SK-N-SH (cell line): ENCODE data around the gene TRIM29. TPM values are rescaled to one million over a fixed set of nuclear protein-coding genes. Genes with fewer than 3 reads are reported as not detected.

Experiments used
- CTCF ChIA-PET: fragments of 300-600, 350-600 bp; formaldehyde crosslinking; extraction: SDS; loops from one replicate; lab custom pipeline; 2021; lab: Yijun Ruan, JAX
- POLR2A ChIA-PET: fragments of 350-600 bp; sonication (Branson Sonifier 250); formaldehyde crosslinking; extraction: SDS; loops from one replicate; lab custom pipeline; 2020; ENCODE audit warnings: antibody characterized with exemption, inconsistent platforms; lab: Yijun Ruan, JAX
- DNase-seq: peaks from one replicate; pipeline ENCODE4 v3.0.0; 2012
- H2AFZ ChIP-seq: fragments of 200-600 bp; sonication (generic); 2 replicates; pipeline ENCODE4 v1.8.1; 2016; ENCODE audit warnings: antibody characterized with exemption, mild to moderate bottlenecking, low read depth
- H3F3A ChIP-seq: fragments of 200-600 bp; sonication (generic); replicated peaks from 2 replicates; pipeline ENCODE3; 2016; ENCODE audit warnings: antibody characterized with exemption, mild to moderate bottlenecking; ENCODE audit not compliant: insufficient read depth
- H3K27ac ChIP-seq, 2 experiments: fragments of 200-500 bp in 1 of 2; fragments of 200-600 bp in 1 of 2; sonication (Bioruptor generic) in 1 of 2; sonication (generic), shearing (Covaris generic) in 1 of 2; 2 replicates each; pipeline versions ENCODE4 v1.5.1 to v1.6.1; 2014 to 2016; ENCODE audit warnings: low read depth in 2 of 2, inconsistent platforms in 1 of 2, low read length in 1 of 2, mild to moderate bottlenecking in 1 of 2, mixed read lengths in 1 of 2
- H3K27me3 ChIP-seq: fragments of 200-600 bp; sonication (generic), shearing (Covaris generic); 2 replicates; pipeline ENCODE4 v1.6.1; 2016; ENCODE audit warnings: mixed run types; ENCODE audit not compliant: insufficient read depth
- H3K36me3 ChIP-seq, 2 experiments: fragments of 200-500 bp in 1 of 2; fragments of 200-600 bp in 1 of 2; sonication (Bioruptor generic) in 1 of 2; sonication (generic) in 1 of 2; replicated peaks in 1 of 2; 2 replicates each; pipeline versions ENCODE3 to v1.5.1; 2014 to 2016; ENCODE audit warnings: low read length in 1 of 2, mild to moderate bottlenecking in 1 of 2; ENCODE audit not compliant: insufficient read depth in 2 of 2, control insufficient read depth in 1 of 2
- H3K4me1 ChIP-seq, 2 experiments: fragments of 200-500 bp in 1 of 2; fragments of 200-600 bp in 1 of 2; sonication (Bioruptor generic) in 1 of 2; sonication (generic), shearing (Covaris generic) in 1 of 2; 2 replicates each; pipeline versions ENCODE4 v1.5.1 to v1.6.1; 2014 to 2016; ENCODE audit warnings: low read depth in 1 of 2, low read length in 1 of 2, mixed run types in 1 of 2; ENCODE audit not compliant: insufficient read depth in 2 of 2, control insufficient read depth in 1 of 2
- H3K4me2 ChIP-seq: fragments of 200-600 bp; sonication (generic), shearing (Covaris generic); 2 replicates; pipeline ENCODE4 v1.6.1; 2017; ENCODE audit warnings: mixed run types
- H3K4me3 ChIP-seq, 2 experiments: fragments of 200-500 bp in 1 of 2; fragments of 200-600 bp in 1 of 2; sonication (Bioruptor generic) in 1 of 2; sonication (generic), shearing (Covaris generic) in 1 of 2; 2 replicates each; pipeline versions ENCODE4 v1.5.1 to v1.8.1; 2014 to 2016; ENCODE audit warnings: low read depth in 2 of 2, inconsistent platforms in 1 of 2, low read length in 1 of 2, mild to moderate bottlenecking in 1 of 2, mixed read lengths in 1 of 2, moderate library complexity in 1 of 2
- H3K79me2 ChIP-seq: fragments of 200-600 bp; sonication (generic); 2 replicates; pipeline ENCODE4 v1.8.1; 2017; ENCODE audit warnings: mild to moderate bottlenecking; ENCODE audit not compliant: insufficient read depth
- H3K9ac ChIP-seq: fragments of 200-600 bp; sonication (generic); 2 replicates; pipeline ENCODE4 v1.6.1; 2017; ENCODE audit warnings: mixed run types
- H3K9me2 ChIP-seq: fragments of 200-600 bp; sonication (generic); 2 replicates; pipeline ENCODE4 v1.6.1; 2017; ENCODE audit warnings: mixed run types
- H3K9me3 ChIP-seq: fragments of 200-600 bp; sonication (generic); 2 replicates; pipeline ENCODE4 v1.6.1; 2017; ENCODE audit warnings: mixed run types, mild to moderate bottlenecking, moderate library complexity
- H4K20me1 ChIP-seq: fragments of 200-600 bp; sonication (generic); 2 replicates; pipeline ENCODE4 v1.6.1; 2017; ENCODE audit warnings: mild to moderate bottlenecking, mixed run types; ENCODE audit not compliant: insufficient read depth
- CHD2 ChIP-seq: fragments of 150-350 bp; IDR thresholded peaks from 2 replicates; pipeline ENCODE4 v1.6.1; 2018; ENCODE audit warnings: low read length; ENCODE audit not compliant: partially characterized antibody
- EP300 ChIP-seq, 2 experiments: IDR thresholded peaks; 2 replicates each; pipeline versions ENCODE4 v1.4.0 to v1.6.1; 2012; ENCODE audit warnings: borderline replicate concordance in 1 of 2, low read depth in 1 of 2, low read length in 1 of 2
- GABPA ChIP-seq: IDR thresholded peaks from 2 replicates; pipeline ENCODE4 v1.4.0; 2012; ENCODE audit warnings: low read depth, mild to moderate bottlenecking
- GATA2 ChIP-seq: sonication (generic); formaldehyde crosslinking; IDR thresholded peaks from 2 replicates; pipeline ENCODE4 v1.5.0; 2020; ENCODE audit warnings: mild to moderate bottlenecking, missing genetic modification reagents
- JUND ChIP-seq: IDR thresholded peaks from 2 replicates; pipeline ENCODE4 v1.4.0; 2012
- NFIC ChIP-seq: IDR thresholded peaks from 2 replicates; pipeline ENCODE4 v1.4.0; 2012; ENCODE audit warnings: borderline replicate concordance
- NRF1 ChIP-seq: IDR thresholded peaks from 2 replicates; pipeline ENCODE4 v1.6.1; 2012; ENCODE audit warnings: low read depth, mild to moderate bottlenecking, low read length
- RFX5 ChIP-seq: IDR thresholded peaks from 2 replicates; pipeline ENCODE4 v1.6.1; 2012; ENCODE audit warnings: mild to moderate bottlenecking, improper control_type of control experiment, low read length
- RXRA ChIP-seq: IDR thresholded peaks from 2 replicates; pipeline ENCODE4 v1.4.0; 2012; ENCODE audit warnings: low read depth, mild to moderate bottlenecking, borderline replicate concordance
- SIN3A ChIP-seq: IDR thresholded peaks from 2 replicates; pipeline ENCODE4 v1.6.1; 2012; ENCODE audit warnings: low read depth, mild to moderate bottlenecking, low read length, moderate library complexity, borderline replicate concordance
- SMC3 ChIP-seq: IDR thresholded peaks from 2 replicates; pipeline ENCODE4 v1.6.1; 2012; ENCODE audit warnings: low read depth, low read length, improper control_type of control experiment
- TAF1 ChIP-seq: IDR thresholded peaks from 2 replicates; pipeline ENCODE4 v1.6.1; 2012; ENCODE audit warnings: low read depth, mild to moderate bottlenecking, low read length, moderate library complexity, borderline replicate concordance
- TCF12 ChIP-seq: IDR thresholded peaks from 2 replicates; pipeline ENCODE4 v1.4.0; 2012
- TEAD4 ChIP-seq: IDR thresholded peaks from 2 replicates; pipeline ENCODE4 v1.4.0; 2012; ENCODE audit warnings: mild to moderate bottlenecking, borderline replicate concordance; ENCODE audit not compliant: insufficient read depth
- USF1 ChIP-seq: IDR thresholded peaks from 2 replicates; pipeline ENCODE4 v1.4.0; 2012; ENCODE audit warnings: low read depth, borderline replicate concordance
- YY1 ChIP-seq: IDR thresholded peaks from 2 replicates; pipeline ENCODE4 v1.4.0; 2012; ENCODE audit warnings: low read depth, mild to moderate bottlenecking
- WGBS: methylation state at CpG from one replicate; pipeline ENCODE4 v1.1.6; 2017; ENCODE audit warnings: low lambda C conversion rate; 5-methylcytosine and 5-hydroxymethylcytosine counted together
- polyA plus RNA-seq, 3 experiments: library from polyadenylated mRNA; depleted of rRNA; stranded (reverse); fragments of >200 nt; gene quantifications; 2 replicates each; pipeline ENCODE4 v1.2.3, GENCODE V29; 2012
- TF ChIP-seq, protein P1 (sequence below): IDR thresholded peaks from 2 replicates; pipeline ENCODE4 v1.4.0; 2012; ENCODE audit warnings: low read depth
- TF ChIP-seq, protein P2 (sequence below): IDR thresholded peaks from 2 replicates; pipeline ENCODE4 v1.6.1; 2012; ENCODE audit warnings: mild to moderate bottlenecking, low read depth, low read length, moderate library complexity

The TRIM29 gene
- polyA plus RNA-seq, 1 of the 3 experiments (the other 2 are of a cell fraction), result 0.03 TPM

GRCh38 chr11:120112174-120112796 lies 25.6 kb downstream of the TRIM29 start:
- 60% methylated on average over 15 of the region's 15 CpGs for WGBS

GRCh38 chr11:120109531-120109930 lies 28.4 kb downstream of the TRIM29 start:
- 43% methylated on average over 4 of the region's 5 CpGs for WGBS
- Histone ChIP-seq H3K79me2 (no peaks in the 10 kb centered on the region), H3K27ac (no peak overlapping the region), H3K4me2 (no peak overlapping the region), H3K27me3 (peaks cover 17% of the 10 kb centered on the region; the same call in 1 of the 2 replicates), H3K9ac (no peak overlapping the region), H3K9me2 (no peaks in the 10 kb centered on the region), H3K36me3 (no peaks in the 10 kb centered on the region), H3K4me1 (peaks cover 0 to 43% of the 10 kb centered on the region in 2 experiments; a peak in 1 of 4 replicates), H2AFZ (no peak overlapping the region), H3K4me3 (no peak overlapping the region), H3K9me3 (no peaks in the 10 kb centered on the region), H4K20me1 (no peaks in the 10 kb centered on the region), H3F3A (no peaks in the 10 kb centered on the region)
- no peak for DNase-seq
- CTCF ChIA-PET, result interaction anchor here (0.6 to 7.8 kb wide), 21 partner anchors 8 to 635 kb away, joined by 3 to 129 read pairs (median 13); partner anchors contain the start of genes NECTIN1 and TRIM29
- POLR2A ChIA-PET, result interaction anchor here (1.8 to 2.2 kb wide), 2 partner anchors 202 to 380 kb away, joined by 7 to 12 read pairs; partner anchors contain the start of gene NECTIN1
- no peak for TF ChIP-seq GABPA
- no peak for TF ChIP-seq USF1
- TF ChIP-seq TCF12, result no peak
- TF ChIP-seq YY1, result no peak
- TF ChIP-seq, protein P1, sequence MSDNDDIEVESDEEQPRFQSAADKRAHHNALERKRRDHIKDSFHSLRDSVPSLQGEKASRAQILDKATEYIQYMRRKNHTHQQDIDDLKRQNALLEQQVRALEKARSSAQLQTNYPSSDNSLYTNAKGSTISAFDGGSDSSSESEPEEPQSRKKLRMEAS, result no peak
- no peak for TF ChIP-seq NRF1
- no peak for TF ChIP-seq GATA2 (CRISPR knock-in tag)
- TF ChIP-seq CHD2, result no peak
- TF ChIP-seq TEAD4, result no peak
- TF ChIP-seq RXRA, result no peak
- TF ChIP-seq, protein P2, sequence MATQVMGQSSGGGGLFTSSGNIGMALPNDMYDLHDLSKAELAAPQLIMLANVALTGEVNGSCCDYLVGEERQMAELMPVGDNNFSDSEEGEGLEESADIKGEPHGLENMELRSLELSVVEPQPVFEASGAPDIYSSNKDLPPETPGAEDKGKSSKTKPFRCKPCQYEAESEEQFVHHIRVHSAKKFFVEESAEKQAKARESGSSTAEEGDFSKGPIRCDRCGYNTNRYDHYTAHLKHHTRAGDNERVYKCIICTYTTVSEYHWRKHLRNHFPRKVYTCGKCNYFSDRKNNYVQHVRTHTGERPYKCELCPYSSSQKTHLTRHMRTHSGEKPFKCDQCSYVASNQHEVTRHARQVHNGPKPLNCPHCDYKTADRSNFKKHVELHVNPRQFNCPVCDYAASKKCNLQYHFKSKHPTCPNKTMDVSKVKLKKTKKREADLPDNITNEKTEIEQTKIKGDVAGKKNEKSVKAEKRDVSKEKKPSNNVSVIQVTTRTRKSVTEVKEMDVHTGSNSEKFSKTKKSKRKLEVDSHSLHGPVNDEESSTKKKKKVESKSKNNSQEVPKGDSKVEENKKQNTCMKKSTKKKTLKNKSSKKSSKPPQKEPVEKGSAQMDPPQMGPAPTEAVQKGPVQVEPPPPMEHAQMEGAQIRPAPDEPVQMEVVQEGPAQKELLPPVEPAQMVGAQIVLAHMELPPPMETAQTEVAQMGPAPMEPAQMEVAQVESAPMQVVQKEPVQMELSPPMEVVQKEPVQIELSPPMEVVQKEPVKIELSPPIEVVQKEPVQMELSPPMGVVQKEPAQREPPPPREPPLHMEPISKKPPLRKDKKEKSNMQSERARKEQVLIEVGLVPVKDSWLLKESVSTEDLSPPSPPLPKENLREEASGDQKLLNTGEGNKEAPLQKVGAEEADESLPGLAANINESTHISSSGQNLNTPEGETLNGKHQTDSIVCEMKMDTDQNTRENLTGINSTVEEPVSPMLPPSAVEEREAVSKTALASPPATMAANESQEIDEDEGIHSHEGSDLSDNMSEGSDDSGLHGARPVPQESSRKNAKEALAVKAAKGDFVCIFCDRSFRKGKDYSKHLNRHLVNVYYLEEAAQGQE, result no peak
- TF ChIP-seq SMC3, result no peak

More at GRCh38 chr11:120112174-120112796, 25.6 kb downstream of the TRIM29 start:
- peak; percentile 42 for DNase-seq
- H3F3A ChIP-seq, result no peaks in the 10 kb centered on the region
- H3K9me2 ChIP-seq, result no peaks in the 10 kb centered on the region
- TF ChIP-seq NFIC (no peak), USF1 (no peak), JUND (no peak), RFX5 (no peak), TAF1 (no peak), GATA2 (CRISPR knock-in tag) (no peak), EP300 (IDR thresholded peaks at IDR 0.05; ENCODE audit: borderline replicate concordance in 1 of 2, low read depth in 1 of 2, low read length in 1 of 2) (no peak), SIN3A (no peak), SMC3 (no peak)
- peaks cover 0 to 16% of the 10 kb centered on the region in 2 experiments; a peak in 1 of 4 replicates for H3K4me1 ChIP-seq
- H2AFZ ChIP-seq, result no peak overlapping the region
- H3K4me3 ChIP-seq, result no peak overlapping the region
- no peak overlapping the region for H3K4me2 ChIP-seq
- POLR2A ChIA-PET, result no interaction called here
- H3K27ac ChIP-seq, result no peak overlapping the region
- no peaks in the 10 kb centered on the region for H3K79me2 ChIP-seq
- H4K20me1 ChIP-seq, result no peaks in the 10 kb centered on the region
- no peaks in the 10 kb centered on the region for H3K9me3 ChIP-seq
- no peaks in the 10 kb centered on the region for H3K36me3 ChIP-seq
- H3K27me3 ChIP-seq, result peaks cover 7% of the 10 kb centered on the region; the same call in 1 of the 2 replicates
- CTCF ChIA-PET, result interaction anchor here (1.0 to 7.8 kb wide), 8 partner anchors 10 to 638 kb away, joined by 3 to 129 read pairs (median 4); partner anchors contain the start of gene NECTIN1
- no peak overlapping the region for H3K9ac ChIP-seq
